GM18951 (cell line): ENCODE measurements around the gene DMAC2L.
"Not testable (repeated sequence)": the region's sequence is repeated elsewhere in the genome, so short reads cannot be mapped to it uniquely, and the experiment has no call there.

ENCODE experiments used
- POLR2A ChIP-seq: IDR thresholded peaks from 4 replicates; pipeline ENCODE4 v1.6.1; 2011; ENCODE audit warnings: mild to moderate bottlenecking; ENCODE audit not compliant: insufficient read length, insufficient read depth; ENCODE audit errors: extremely low read depth
- in situ Hi-C: fragments of 300-500 bp; cut with MboI; formaldehyde crosslinking; loops from one replicate; pipeline ENCODE4 v1.12.0; 2022; ENCODE audit warnings: low sequenced_read_pairs, mixed read lengths, inconsistent platforms; ENCODE audit not compliant: unreplicated experiment

DMAC2L gene

GRCh38 chr14:50362764-50363713 is 50.9 kb downstream of the DMAC2L start:
- in situ Hi-C loops = no loop called here
- peak; percentile 45 for TF ChIP-seq POLR2A

GRCh38 chr14:50363714-50364111 is 51.6 kb downstream of the DMAC2L start:
- peak; percentile 46 for TF ChIP-seq POLR2A
- in situ Hi-C loops = no loop called here

DNA sequence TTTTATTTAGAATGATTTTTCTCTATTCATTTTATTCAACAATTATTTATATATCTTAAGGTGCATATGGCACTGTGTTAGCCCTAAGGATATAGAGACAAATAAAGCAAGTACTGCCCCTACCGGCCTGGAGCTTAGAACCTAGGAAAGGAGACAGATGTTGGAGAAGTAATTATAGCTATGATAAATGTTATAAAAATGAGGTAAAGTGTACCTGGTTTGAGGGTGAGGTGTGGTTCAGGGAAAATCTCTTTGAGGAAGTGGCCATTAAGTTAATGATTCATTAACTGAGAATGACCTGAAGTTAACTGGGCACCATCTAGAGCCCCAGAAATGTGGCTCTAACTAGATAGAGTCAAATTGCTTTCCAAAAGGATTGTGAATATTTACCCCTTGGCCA is 52.7 kb downstream of the DMAC2L start:
- in situ Hi-C loops = no loop called here
- no peak for TF ChIP-seq POLR2A

DNA sequence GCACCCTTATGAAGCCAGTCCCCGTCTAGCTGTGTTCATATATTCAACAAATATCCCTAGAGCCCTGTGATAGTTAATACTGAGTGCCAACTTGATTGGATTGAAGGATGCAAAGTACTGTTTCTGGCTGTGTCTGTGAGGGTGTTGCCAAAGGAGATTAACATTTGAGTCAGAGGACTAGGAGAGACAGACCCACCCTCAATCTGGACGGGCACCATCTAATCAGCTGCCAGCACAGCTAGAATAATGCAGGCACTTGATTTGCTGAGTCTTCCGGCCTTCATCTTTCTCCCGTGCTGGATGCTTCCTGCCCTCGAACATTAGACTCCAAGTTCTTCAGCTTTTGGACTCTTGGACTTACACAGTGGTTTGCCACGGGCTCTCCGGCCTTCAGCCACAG is 53.4 kb downstream of the DMAC2L start:
- in situ Hi-C loops = not testable (repeated sequence)

- in situ Hi-C loops = no loop called here
- TF ChIP-seq POLR2A = no peak
Measured at GRCh38 chr14:50366115-50366514, 54.0 kb downstream of the DMAC2L start.

GRCh38 chr14:50366589-50366988 is 54.5 kb downstream of the DMAC2L start:
- in situ Hi-C loops = no loop called here
- no peak for TF ChIP-seq POLR2A

DNA sequence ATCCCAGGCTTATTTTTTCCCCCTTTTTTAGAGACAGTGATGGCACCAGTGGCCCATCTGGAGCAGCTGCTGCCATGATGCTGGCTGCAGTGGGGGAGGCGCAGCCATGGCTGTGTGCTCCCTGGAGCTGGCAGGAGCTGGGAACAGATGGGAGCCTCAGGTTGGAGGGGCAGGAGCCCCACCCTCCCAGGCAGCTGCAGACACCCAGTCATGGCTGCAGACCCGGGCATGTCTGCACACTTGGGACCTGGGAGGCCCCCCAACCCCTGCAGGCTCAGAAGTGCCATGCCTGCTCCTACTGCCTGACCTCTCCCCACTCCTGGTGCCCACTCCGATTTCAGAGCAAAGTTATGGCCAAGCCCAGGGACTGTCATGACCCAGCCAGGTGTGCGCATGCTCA is 59.4 kb downstream of the DMAC2L start:
- TF ChIP-seq POLR2A = no peak
- in situ Hi-C loops = no loop called here

- in situ Hi-C loops = no loop called here
- TF ChIP-seq POLR2A = no peak
Measured at GRCh38 chr14:50373959-50374358, 61.8 kb downstream of the DMAC2L start.

GRCh38 chr14:50375760-50376159 is 63.6 kb downstream of the DMAC2L start:
- in situ Hi-C loops = no loop called here
- no peak for TF ChIP-seq POLR2A
